ENCODE results near the gene WDR82. TPM values are rescaled to one million over a fixed set of nuclear protein-coding genes. Genes with fewer than 3 reads are reported as not detected.
A peak's percentile ranks its signal among the peaks of the same experiment; 100 is the strongest.

The WDR82 gene
- total and polyA plus RNA-seq, 10 of the 15 experiments (the other 5 are each of a cell fraction or from before 2014, with no cell fraction given): 10.1 to 82.4 (median 48.7) TPM

GRCh38 chr3:52311576-52312119 lies 33.2 kb upstream of the WDR82 start:
- intact Hi-C loops (cut with micrococcal nuclease; ENCODE audit: unreplicated experiment) (no loop called here), in situ Hi-C loops (cut with MboI) (no loop called here)
- Histone ChIP-seq H3K36me3 (ENCODE audit: control insufficient read depth in 2 of 2, insufficient read depth in 2 of 2, low read length in 1 of 2) (no peaks in the 10 kb centered on the region; a peak in 1 of 4 replicates), H2AFZ (ENCODE audit: control insufficient read depth, low read depth, low read length) (no peak overlapping the region), H3K79me2 (ENCODE audit: control insufficient read depth, insufficient read depth, low read length) (no peaks in the 10 kb centered on the region), H3K27me3 (replicated peaks in 1 of 2; ENCODE audit: control insufficient read depth in 2 of 2, insufficient read depth in 2 of 2, low read length in 1 of 2) (no peaks in the 10 kb centered on the region), H3K9ac (ENCODE audit: control insufficient read depth, insufficient read depth, low read length) (peak overlapping the region; percentile 41), H3K4me2 (ENCODE audit: control insufficient read depth, insufficient read depth) (peak overlapping the region; percentile 7; the same call in 1 of the 2 replicates), H4K20me1 (ENCODE audit: control insufficient read depth, insufficient read depth) (no peaks in the 10 kb centered on the region), H3K27ac (ENCODE audit: control insufficient read depth, insufficient read depth) (peak overlapping the region; percentile 70), H3K9me3 (replicated peaks; ENCODE audit: control insufficient read depth, insufficient read depth, low read length) (no peaks in the 10 kb centered on the region), H3K4me1 (ENCODE audit: control insufficient read depth, insufficient read depth, low read length) (peaks cover 70% of the 10 kb centered on the region), H3K4me3 (no peak overlapping the region)
- DNase-seq (ENCODE audit: low read depth, low spot score) (no peak), FAIRE-seq (no peak), ATAC-seq (no peak)
- ChIA-PET SMC1A (ENCODE audit: uncharacterized antibody, unreplicated experiment) (interaction anchor here (0.7 to 2.6 kb wide), 5 partner anchors 11 to 115 kb away, joined by 3 to 12 read pairs (median 3); no protein-coding TSS in a partner anchor), CTCF (interaction anchor here (3.1 to 8.2 kb wide), 2 partner anchors 11 to 28 kb away, joined by 19 to 60 read pairs; no protein-coding TSS in a partner anchor), POLR2A (interaction anchor here (0.6 to 5.7 kb wide), 5 partner anchors 11 to 101 kb away, joined by 3 to 29 read pairs (median 5); partner anchors contain the start of gene GLYCTK), RAD21 (ENCODE audit: unreplicated experiment) (interaction anchor here (0.7 to 3.7 kb wide), 5 partner anchors 11 to 58 kb away, joined by 3 to 11 read pairs (median 3); partner anchors contain the start of gene GLYCTK)
- 89% methylated on average over 8 of the region's 9 CpGs for WGBS (ENCODE audit: insufficient coverage, insufficient replicate concordance, low lambda C conversion rate, missing lambda C conversion rate)
- TF ChIP-seq PML (IDR thresholded peaks at IDR 0.05; ENCODE audit: low read length) (no peak), MYB (IDR thresholded peaks at IDR 0.05; ENCODE audit: borderline replicate concordance, low read depth, low read length) (no peak), RELB (IDR thresholded peaks at IDR 0.05; ENCODE audit: low read depth) (no peak), HDGF (IDR thresholded peaks at IDR 0.05) (0 out of 2 replicates have a peak, but pooled peaks have one; percentile 16), BMI1 (IDR thresholded peaks at IDR 0.05; ENCODE audit: borderline replicate concordance) (peak; percentile 88), EP300 (IDR thresholded peaks at IDR 0.05; ENCODE audit: borderline replicate concordance in 1 of 2, control insufficient read depth in 1 of 2, low read depth in 2 of 2, low read length in 2 of 2) (no peak)
- TF ChIP-seq, protein P1, sequence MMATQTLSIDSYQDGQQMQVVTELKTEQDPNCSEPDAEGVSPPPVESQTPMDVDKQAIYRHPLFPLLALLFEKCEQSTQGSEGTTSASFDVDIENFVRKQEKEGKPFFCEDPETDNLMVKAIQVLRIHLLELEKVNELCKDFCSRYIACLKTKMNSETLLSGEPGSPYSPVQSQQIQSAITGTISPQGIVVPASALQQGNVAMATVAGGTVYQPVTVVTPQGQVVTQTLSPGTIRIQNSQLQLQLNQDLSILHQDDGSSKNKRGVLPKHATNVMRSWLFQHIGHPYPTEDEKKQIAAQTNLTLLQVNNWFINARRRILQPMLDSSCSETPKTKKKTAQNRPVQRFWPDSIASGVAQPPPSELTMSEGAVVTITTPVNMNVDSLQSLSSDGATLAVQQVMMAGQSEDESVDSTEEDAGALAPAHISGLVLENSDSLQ (IDR thresholded peaks at IDR 0.05): no peak
- BruUV-seq (replicated peaks): no TSS peak
